ENCODE measurements around the gene CHST10. TPM values are rescaled to one million over a fixed set of nuclear protein-coding genes. Genes with fewer than 3 reads are reported as not detected.

The CHST10 gene
- total RNA-seq, 1 experiment from 2014 or later: 29.7 TPM

- Histone ChIP-seq H2BK20ac (ENCODE audit: low read depth, low read length, poor library complexity, severe bottlenecking) (no peak overlapping the region), H3K27me3 (ENCODE audit: insufficient read depth, low read length) (no peaks in the 10 kb centered on the region), H3K23ac (ENCODE audit: insufficient read length, low read depth, low read length) (no peak overlapping the region), H3K23me2 (ENCODE audit: insufficient read length, low read depth, low read length, poor library complexity, severe bottlenecking) (no peaks in the 10 kb centered on the region), H4K91ac (ENCODE audit: insufficient read length, low read depth, low read length) (no peak overlapping the region), H2BK15ac (ENCODE audit: low read depth, low read length) (no peak overlapping the region), H2BK12ac (ENCODE audit: insufficient read length, low read depth, low read length) (no peak overlapping the region), H2AFZ (ENCODE audit: low read length) (no peak overlapping the region), H3T11ph (ENCODE audit: low read length) (no peak overlapping the region), H3K4ac (ENCODE audit: low read depth, low read length) (no peak overlapping the region), H2BK120ac (ENCODE audit: low read depth, low read length, poor library complexity, severe bottlenecking) (no peak overlapping the region), H3K27ac (ENCODE audit: insufficient read length, low read depth, low read length) (no peak overlapping the region), H3K79me2 (ENCODE audit: insufficient read depth, low read length) (no peaks in the 10 kb centered on the region), H3K9ac (ENCODE audit: extremely low read depth, insufficient read length, low read length) (no peak overlapping the region), H3K9me3 (ENCODE audit: control insufficient read depth, low read depth, low read length) (no peaks in the 10 kb centered on the region), H4K20me1 (ENCODE audit: control insufficient read depth, insufficient read depth, insufficient read length) (no peaks in the 10 kb centered on the region), H3K4me1 (ENCODE audit: insufficient read depth, low read length) (no peaks in the 10 kb centered on the region), H2BK5ac (ENCODE audit: insufficient read length, low read length) (no peak overlapping the region), H3K79me1 (ENCODE audit: insufficient read depth, low read depth, low read length, poor library complexity, severe bottlenecking) (no peaks in the 10 kb centered on the region), H3K56ac (ENCODE audit: insufficient read length, low read depth, low read length) (no peak overlapping the region), H2AK5ac (ENCODE audit: insufficient read length, low read length) (no peak overlapping the region), H3K4me2 (ENCODE audit: insufficient read depth, insufficient read length, low read length) (no peak overlapping the region), H4K5ac (ENCODE audit: insufficient read length, low read depth, low read length) (no peak overlapping the region), H3K14ac (ENCODE audit: insufficient read depth, low read length) (no peak overlapping the region), H4K8ac (replicated peaks; ENCODE audit: insufficient read length, low read depth, low read length) (no peak overlapping the region), H3K18ac (ENCODE audit: insufficient read length, low read depth, low read length) (no peak overlapping the region)
- Mint-ChIP-seq H3K9me3 (peaks cover 41 to 45% of the 10 kb centered on the region in 2 experiments), H3K36me3 (ENCODE audit: insufficient read depth in 1 of 3, low read depth in 3 of 3) (peaks cover 15 to 50% (median 21%) of the 10 kb centered on the region in 3 experiments), H3K27me3 (ENCODE audit: low read depth) (peaks cover 2% of the 10 kb centered on the region; the same call in 1 of the 2 replicates), H3K4me1 (peaks cover 17 to 18% of the 10 kb centered on the region in 2 experiments), H3K4me3 (no peak overlapping the region), H3K27ac (no peak overlapping the region)
- DNase-seq: no peak
- TF ChIP-seq CTCF (conservative IDR thresholded peaks at IDR 0.05): no peak
- WGBS (ENCODE audit: extremely low coverage, insufficient read length, low lambda C conversion rate): no CpG with 5 or more reads among the region's 2 CpGs
Observed at GRCh38 chr2:100358554-100358953, 58.9 kb downstream of the CHST10 start.
